Psoas muscle (tissue), 8 donors: ENCODE measurements around the gene DDX51. TPM values are rescaled to one million over a fixed set of nuclear protein-coding genes. Genes with fewer than 3 reads are reported as not detected.

Experiments
- ATAC-seq, 4 donors: fragments of 200-7000 bp; cut with Tn5 transposase; one replicate each; pipeline ENCODE4 v1.9.1; 2020; ENCODE audit warnings: moderate library complexity in 3 of 4, mild to moderate bottlenecking in 2 of 4
- DNase-seq, 2 donors: peaks; one replicate each; pipeline ENCODE4 v3.0.0-alpha.2; 2020
- H3K27ac ChIP-seq: fragments of 200-600 bp; one replicate; pipeline ENCODE4 v1.8.0; 2022
- H3K27me3 ChIP-seq, 3 donors: fragments of 200-600 bp in 1 of 3; one replicate each; pipeline versions ENCODE4 v1.6.1 to v1.8.0; 2013 to 2022; ENCODE audit warnings: low read length in 2 of 3, mild to moderate bottlenecking in 2 of 3, moderate library complexity in 1 of 3; ENCODE audit not compliant: insufficient read depth in 3 of 3
- H3K36me3 ChIP-seq, 2 donors: fragments of 200-600 bp in 1 of 2; one replicate each; pipeline versions ENCODE4 v1.6.1 to v1.8.0; 2013 to 2022; ENCODE audit warnings: low read depth in 1 of 2, mild to moderate bottlenecking in 1 of 2, moderate library complexity in 1 of 2; ENCODE audit not compliant: insufficient read depth in 1 of 2
- H3K4me1 ChIP-seq: fragments of 200-600 bp; one replicate; pipeline ENCODE4 v1.8.0; 2022
- H3K4me3 ChIP-seq: fragments of 200-600 bp; one replicate; pipeline ENCODE4 v1.8.0; 2022; ENCODE audit warnings: mild to moderate bottlenecking
- H3K9me3 ChIP-seq: fragments of 200-600 bp; one replicate; pipeline ENCODE4 v1.8.0; 2022
- CTCF ChIP-seq: fragments of 200-600 bp; IDR thresholded peaks from one replicate; pipeline ENCODE4 v1.8.0; 2022; ENCODE audit warnings: antibody characterized with exemption
- WGBS, 3 donors: extraction: QIAGEN DNeasy Blood & Tissue Kit; methylation state at CpG; one replicate each; pipeline versions ENCODE4 v1.1.6 to v1.1.7; 2013; 5-methylcytosine and 5-hydroxymethylcytosine counted together
- intact Hi-C, 2 donors: fragments of 100-400 bp; cut with DNase I; formaldehyde crosslinking; loops; one replicate each; pipeline versions ENCODE4 v1.11.0 to v1.14.2; 2022
- polyA plus RNA-seq, 3 donors: library from polyadenylated mRNA; stranded (reverse); fragments of 200-250 nt; gene quantifications; one replicate each; pipeline ENCODE4 v1.2.3, GENCODE V29; 2013
- total RNA-seq, 4 donors: library from RNA; stranded (reverse); fragmentation: NEBNext Ultra II Directional in 2 of 4; extraction: Animal tissue kit (Norgen Biotek cat#: 25700) in 2 of 4; gene quantifications; one replicate each; pipeline versions ENCODE4 v1.2.1 to v1.2.4, GENCODE V29; 2021 to 2023
- donor health status: healthy with polysubstance abuse.
- donor health status: DM: no; HTN: no; CAD: no; lungs with moderate emphysema.
- donor health status: Bipolar disorder and iron deficiency.
- donor health status: healthy.
- donor health status: DM: yes; HTN: yes; CAD: no.
- donor health status: DM: no; HTN: no; CAD: no.
- donor health status: DM: no; HTN: no; CAD: no.
- donor health status: DM: yes; HTN: yes; CAD: no.

DDX51 gene
- total and polyA plus RNA-seq, 7 donors = 7.3 to 17.1 (median 12.3) TPM

- peaks cover 0 to 32% (median 10%) of the 10 kb centered on the region in 3 donors for H3K27me3 ChIP-seq
- H3K4me1 ChIP-seq = no peaks in the 10 kb centered on the region
- intact Hi-C loops = no loop called here
- TF ChIP-seq CTCF = no peak
- no peak overlapping the region for H3K27ac ChIP-seq
- H3K4me3 ChIP-seq = peak overlapping the region; percentile 40
- H3K36me3 ChIP-seq = no peaks in the 10 kb centered on the region
- peak; percentile 13 to 59 for DNase-seq
- no peaks in the 10 kb centered on the region for H3K9me3 ChIP-seq
- peak in 3 of 4 donors; percentile 58 to 84 (median 80) for ATAC-seq
- 22 to 35% (median 24%) methylated on average over 39 of the region's 39 CpGs for WGBS, 3 donors
Measured at GRCh38 chr12:132178801-132179401, 34.8 kb upstream of the DDX51 start.

GRCh38 chr12:132178316-132178715 is 34.2 kb upstream of the DDX51 start:
- DNase-seq (peak in 1 of 2 donors; percentile 6), ATAC-seq (peak in 2 of 4 donors; percentile 20 to 23)
- no peak for TF ChIP-seq CTCF
- no peaks in the 10 kb centered on the region for H3K4me1 ChIP-seq
- no peak overlapping the region for H3K27ac ChIP-seq
- H3K36me3 ChIP-seq = no peaks in the 10 kb centered on the region
- WGBS, 3 donors = 7 to 15% (median 11%) methylated on average over 8 of the region's 8 CpGs
- peaks cover 0 to 30% (median 10%) of the 10 kb centered on the region in 3 donors for H3K27me3 ChIP-seq
- peak overlapping the region; percentile 40 for H3K4me3 ChIP-seq
- intact Hi-C loops = no loop called here
- H3K9me3 ChIP-seq = no peaks in the 10 kb centered on the region

- no peak overlapping the region for H3K27ac ChIP-seq
- no peaks in the 10 kb centered on the region for H3K36me3 ChIP-seq
- peak; percentile 8 to 35 for DNase-seq
- H3K27me3 ChIP-seq = peaks cover 0 to 40% (median 14%) of the 10 kb centered on the region in 3 donors
- H3K9me3 ChIP-seq = no peaks in the 10 kb centered on the region
- TF ChIP-seq CTCF = no peak
- no peaks in the 10 kb centered on the region for H3K4me1 ChIP-seq
- intact Hi-C loops = no loop called here
- no peak for ATAC-seq
- WGBS, 3 donors = 75 to 79% (median 77%) methylated on average over 24 to 25 of the region's 25 CpGs
- H3K4me3 ChIP-seq = no peak overlapping the region
Measured at GRCh38 chr12:132176920-132177551, 32.9 kb upstream of the DDX51 start.

GRCh38 chr12:132176385-132176919 is 32.3 kb upstream of the DDX51 start:
- 61 to 68% (median 66%) methylated on average over 16 to 19 of the region's 19 CpGs for WGBS, 3 donors
- Histone ChIP-seq H3K27ac (no peak overlapping the region), H3K4me1 (no peaks in the 10 kb centered on the region), H3K27me3 (peaks cover 0 to 46% (median 14%) of the 10 kb centered on the region in 3 donors), H3K4me3 (no peak overlapping the region), H3K9me3 (no peaks in the 10 kb centered on the region), H3K36me3 (no peaks in the 10 kb centered on the region)
- peak; percentile 4 to 35 for DNase-seq
- ATAC-seq = no peak
- intact Hi-C loops = no loop called here
- no peak for TF ChIP-seq CTCF
